Anterior cingulate cortex (tissue), 58 donors: ENCODE results near the gene DEGS2.
"Not testable (repeated sequence)": the region's sequence is repeated elsewhere in the genome, so short reads cannot be mapped to it uniquely, and the experiment has no call there.

Source experiments
- DNase-seq, 58 donors: peaks; one replicate each; lab custom pipeline; 2025; lab: John Stamatoyannopoulos, UW

DEGS2 gene

DNA sequence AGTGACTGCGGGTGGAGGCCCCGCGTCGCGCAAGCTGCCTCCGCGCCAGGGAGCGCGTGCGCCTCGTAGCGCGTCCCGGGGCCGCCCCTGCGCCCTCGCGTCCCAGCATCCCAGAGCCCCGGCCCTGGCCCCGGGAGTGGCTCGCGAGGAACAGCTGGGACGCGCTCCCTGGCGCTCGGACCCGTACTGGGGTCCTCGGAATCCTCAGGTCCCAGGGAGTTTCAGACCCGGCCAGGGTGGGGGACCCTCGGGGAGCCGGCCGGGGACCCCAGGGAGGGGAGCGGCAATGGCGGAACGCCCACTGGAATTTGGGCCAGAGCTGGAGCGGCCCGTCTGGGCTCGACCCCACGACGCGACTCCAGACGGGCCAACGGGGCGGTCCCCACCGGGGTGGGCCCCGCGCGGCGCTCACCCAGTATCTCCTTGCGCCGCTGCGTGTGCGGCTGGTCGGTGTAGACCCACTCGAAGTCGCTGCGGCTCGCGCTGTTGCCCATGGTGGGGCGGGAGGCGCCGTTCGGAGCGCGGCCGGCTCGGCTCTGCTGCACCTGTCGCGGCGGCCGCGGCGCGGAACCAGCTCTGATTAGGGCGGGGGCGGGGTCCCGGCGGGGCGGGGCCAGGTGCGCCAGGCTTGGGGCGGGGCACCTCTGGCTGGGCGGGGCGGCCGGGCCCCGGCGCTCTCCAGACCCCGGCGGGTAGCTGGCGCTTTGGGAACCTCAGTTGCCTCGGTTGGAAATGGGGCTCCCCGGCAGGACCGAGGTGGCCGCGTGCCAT is at the start of gene DEGS2:
Gene DEGS2, minus strand, starts transcription at position 552 of the 771 bp plus-strand sequence. Its CDS starts 58 bp downstream, at position 494.
- DNase-seq = no peak

DNA sequence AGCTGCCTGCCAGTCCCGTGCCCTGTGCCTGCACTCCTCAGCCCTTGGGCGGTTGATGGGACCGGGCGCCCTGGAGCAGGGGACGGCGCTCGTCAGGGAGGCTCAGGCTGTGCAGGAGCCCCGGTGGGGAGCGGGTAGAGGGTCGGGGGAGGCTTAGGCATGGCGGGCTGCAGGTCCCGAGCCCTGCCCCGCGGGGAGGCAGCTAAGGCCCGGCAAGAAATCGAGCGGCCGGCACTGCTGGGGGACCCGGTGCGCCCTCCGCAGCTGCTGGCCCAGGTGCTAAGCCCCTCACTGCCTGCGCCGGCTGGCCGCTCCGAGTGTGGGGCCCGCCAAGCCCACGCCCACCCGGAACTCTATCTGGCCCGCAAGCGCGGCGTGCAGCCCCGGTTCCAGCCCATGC is 48.7 kb upstream of the DEGS2 start:
- not testable (repeated sequence) for DNase-seq

DNA sequence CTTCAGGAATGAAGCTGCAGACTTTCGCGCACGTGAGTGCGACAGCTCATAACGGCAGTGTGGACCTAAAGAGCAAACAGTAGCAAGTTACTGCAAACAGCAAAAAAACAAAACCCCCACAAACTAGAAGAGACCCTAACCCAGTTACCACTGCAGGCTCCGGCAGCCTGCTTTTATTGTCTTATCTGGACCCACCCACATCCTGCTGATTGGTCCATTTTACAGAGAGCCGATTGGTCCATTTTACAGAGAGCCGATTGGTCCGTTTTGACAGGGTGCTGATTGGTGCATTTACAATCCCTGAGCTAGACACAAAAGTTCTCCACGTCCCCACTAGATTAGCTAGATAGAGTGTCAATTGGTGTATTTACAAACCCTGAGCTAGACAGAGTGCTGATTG is 48.1 kb upstream of the DEGS2 start:
- DNase-seq = not testable (repeated sequence)

DNA sequence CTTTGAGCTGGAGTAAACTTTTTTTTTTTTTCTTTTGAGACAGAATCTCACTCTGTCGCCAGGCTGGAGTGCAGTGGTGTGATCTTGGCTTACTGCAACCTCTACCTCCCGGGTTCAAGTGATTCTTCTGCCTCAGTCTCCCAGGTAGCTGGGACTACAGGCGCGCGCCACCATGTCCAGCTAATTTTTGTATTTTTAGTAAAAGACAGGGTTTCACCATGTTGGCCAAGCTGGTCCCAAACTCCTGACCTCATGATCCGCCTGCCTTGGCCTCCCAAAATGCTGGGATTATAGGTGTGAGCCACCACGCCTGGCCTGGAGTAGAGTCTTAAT is 45.4 kb upstream of the DEGS2 start:
- not testable (repeated sequence) for DNase-seq

DNA sequence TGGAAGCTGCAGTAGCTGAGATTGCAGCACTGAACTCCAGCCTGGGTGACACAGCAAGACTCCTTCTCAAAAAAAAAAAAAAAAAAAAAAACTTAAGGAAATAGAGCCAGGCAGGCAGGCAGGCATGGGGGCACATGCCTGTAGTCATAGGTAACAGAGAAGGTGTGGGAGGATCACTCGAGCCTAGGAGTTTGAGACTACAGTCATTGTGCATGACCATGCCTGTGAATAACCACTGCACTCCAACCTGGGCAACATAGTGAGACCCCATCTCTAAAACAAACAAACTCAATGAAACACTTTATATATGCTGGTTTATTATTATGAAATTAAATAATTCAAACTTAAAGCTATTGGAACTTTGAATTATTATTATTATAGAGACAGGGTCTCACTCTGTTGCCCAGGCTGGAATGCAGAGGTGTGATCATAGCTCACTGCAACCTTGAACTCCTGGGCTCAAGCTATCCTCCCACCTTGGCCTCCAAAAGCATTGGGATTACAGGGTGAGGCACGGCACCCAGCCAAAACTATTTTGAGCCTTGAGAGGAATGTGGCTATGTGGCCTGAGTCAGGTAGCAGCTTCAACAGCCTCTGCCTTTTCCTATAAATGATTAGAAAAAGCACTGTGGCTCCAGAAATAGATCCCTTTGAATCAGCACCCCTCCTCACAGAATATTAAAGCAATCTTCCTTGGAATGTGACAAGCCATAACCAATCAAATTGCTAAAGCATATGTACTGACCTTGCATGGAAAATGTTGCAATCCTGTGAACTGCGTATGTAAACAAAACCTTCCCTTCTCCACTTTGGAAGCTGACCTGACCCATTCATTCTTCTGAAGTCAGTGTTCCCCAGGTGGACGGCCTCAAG is 44.8 kb upstream of the DEGS2 start:
- DNase-seq = no peak

DNA sequence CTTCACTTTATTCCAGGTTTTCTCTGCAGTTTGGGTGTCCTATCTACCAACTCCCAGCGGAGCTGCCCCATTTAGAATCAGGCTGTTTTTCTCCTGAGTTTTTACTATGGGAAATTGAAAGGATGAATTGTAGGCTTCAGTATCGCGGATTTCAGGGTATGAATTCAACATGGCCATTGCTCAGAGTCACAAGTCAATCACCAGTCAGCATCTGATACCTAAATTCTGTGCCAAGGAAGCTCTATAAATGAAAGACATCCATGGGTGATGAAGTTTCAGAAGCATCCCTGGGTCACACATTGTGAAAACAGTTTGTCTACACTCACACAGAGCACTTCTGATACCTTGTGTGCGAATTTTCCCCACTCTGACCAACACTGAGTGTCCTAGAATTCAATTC is 43.7 kb upstream of the DEGS2 start:
- no peak for DNase-seq

DNA sequence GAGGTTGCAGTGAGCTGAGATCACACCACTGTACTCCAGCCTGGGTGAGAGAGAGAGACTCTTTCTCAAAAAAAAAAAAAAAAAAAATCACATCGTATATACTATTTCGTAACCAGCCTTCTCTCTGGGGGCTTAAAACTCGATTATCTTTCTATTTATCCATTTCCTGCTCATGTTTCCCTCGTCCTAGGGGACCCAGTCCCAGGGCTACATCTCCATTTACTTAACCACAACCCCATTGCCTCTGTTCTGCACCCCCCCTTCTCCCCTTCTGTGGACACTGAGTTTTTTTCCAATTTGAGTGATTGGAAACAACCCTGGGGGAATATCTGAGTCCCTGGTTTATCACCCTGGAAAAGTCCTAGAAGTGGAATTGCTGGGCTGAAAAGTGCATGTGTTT is 43.3 kb upstream of the DEGS2 start:
- no peak for DNase-seq

DNA sequence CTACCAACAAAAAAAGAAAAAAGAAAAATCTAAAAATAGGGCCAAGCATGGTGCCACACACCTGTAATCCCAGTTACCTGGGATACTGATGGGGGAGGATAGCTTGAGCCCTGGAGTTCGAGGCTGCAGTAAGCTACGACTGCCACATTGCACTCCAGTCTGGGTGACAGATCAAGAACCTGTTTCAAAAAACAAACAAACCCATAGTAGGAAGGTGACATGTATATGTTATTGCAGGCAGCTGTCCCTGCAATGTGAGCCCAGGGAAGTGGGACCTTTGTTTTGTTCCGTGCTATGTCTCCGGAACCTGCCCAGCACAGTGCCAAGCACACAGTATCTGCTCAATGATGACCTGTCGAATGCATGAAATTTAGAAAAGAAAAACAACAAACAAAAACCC is 42.3 kb upstream of the DEGS2 start:
- no peak for DNase-seq

DNA sequence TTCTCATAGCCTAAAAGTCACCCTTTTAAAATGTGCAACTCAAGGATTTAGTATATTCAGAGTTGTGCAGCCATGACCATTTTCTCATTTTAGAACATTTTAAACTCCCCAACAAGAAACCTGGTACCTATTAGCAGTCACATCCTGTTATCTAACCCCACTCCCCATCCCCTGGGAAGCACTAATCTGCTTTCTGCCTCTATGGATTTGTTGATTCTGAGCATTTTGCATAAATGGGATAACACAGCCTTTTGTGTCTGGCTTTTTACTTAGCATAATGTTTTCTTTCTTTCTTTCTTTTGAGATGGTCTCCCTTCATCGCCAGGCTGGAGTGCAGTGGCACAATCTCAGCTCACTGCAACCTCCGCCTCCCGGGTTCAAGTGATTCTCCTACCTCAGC is 40.9 kb upstream of the DEGS2 start:
- no peak for DNase-seq

DNA sequence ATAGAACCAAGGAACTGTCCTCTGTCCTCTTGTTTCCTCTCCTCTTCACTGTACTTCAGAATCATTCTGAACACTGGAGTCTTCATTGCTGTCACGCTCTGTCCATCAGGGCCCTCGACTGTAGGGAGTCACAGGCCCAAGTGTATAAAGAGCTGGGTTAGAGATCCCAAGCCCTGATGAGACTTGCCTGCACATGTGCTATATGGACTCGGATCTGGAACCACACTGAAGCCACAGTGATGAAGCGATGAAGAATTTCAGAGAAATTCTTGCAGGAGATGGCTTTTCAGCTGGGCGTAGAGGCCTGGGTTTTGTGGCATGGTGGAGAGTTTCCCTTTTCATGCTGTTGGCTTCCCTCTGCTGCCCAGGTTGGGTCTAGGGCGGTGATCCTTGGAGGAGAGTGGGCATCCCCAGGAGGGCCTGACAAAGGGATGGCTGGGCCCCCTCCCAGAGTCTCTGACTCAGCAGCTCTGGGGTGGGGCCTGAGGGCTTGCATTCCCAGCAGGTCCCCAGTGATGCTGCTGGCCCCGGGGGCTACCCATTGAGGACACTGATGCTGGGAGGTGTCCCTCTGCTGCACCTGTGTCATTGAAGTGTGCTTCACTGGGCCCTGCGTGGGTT is 39.9 kb upstream of the DEGS2 start:
- DNase-seq = no peak

DNA sequence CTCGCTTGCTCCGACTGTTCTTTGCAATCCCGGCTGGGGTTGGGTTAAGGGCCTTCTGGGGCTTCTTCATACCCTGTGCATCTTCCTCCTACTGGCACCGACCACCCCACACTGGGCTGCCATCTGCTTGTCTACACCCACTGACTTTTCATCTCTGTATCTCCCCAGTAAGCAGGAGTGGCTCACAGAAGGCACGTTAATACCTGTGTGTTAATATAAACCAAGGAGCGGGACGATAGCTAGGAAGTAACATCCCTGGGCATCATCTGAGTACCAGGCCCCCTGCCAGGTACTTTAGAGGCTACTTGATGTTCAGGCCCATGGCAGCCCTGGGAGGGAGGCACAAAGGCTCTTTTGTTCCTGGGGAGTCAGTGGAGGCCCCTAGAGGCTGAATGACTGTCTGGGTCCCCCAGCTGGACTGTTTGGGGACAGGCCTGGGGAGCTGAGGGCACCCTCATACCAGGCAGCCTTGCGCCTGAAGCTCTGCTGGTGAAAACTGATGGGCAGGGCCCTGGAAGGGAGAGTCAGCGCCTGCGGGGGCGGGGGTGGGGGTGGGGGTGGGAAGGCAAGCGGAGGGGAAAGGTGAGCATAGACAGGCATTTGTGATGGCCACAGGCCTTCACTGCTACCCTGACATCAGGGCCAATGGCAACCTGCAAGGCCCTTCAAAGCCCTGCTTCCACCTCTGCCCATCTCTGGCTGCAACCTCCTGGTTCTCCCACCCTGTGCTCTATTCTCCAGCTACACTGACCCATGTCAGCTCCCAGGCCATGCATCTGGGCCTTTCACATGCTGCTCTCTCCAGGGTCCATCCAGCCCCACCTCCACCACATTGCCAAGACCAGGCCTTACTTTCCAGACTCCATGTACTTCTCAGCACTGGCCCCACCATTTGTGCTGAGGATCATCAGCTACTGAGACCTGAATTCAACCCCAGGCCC is 34.2 kb upstream of the DEGS2 start:
- peak in 39 of 58 donors; percentile 8 to 71 (median 43) for DNase-seq

DNA sequence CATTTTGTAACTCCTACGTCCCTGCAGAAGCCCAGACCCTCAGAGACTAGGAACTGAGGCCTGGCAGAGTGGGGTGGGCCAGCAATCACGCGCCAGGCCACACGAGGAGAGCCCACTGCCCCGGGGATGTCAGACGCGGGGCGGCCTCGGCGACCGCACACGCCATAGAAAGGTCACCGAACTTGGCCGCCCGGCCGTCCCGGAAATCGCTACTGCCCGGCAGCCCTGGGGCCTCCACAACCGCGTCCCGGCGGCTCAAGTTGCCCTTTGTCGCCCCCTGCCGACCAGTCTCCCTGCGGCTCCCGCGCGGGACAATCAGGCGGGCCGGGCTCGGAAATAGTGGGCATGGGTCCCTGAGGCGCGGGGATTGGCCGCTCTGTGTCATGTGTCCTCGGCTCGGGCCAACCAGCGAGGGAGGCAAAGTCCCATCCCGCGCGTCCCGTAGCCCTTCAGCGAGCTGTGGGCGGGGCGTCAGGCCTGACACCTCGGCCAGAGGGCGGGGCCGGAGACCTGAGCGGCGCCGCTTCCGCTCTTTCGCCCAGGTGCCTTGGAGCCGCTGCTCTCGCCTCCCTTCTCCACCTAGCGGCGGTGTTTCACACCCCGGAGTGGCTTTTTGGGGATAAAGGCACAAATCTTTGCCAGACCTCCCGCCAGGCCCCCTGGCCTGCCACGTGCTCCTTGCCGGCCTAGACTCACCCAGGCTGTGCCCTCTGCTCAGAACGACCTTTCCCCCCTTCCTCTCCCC is 33.4 kb upstream of the DEGS2 start:
- peak; percentile 65 to 99 (median 97) for DNase-seq

DNA sequence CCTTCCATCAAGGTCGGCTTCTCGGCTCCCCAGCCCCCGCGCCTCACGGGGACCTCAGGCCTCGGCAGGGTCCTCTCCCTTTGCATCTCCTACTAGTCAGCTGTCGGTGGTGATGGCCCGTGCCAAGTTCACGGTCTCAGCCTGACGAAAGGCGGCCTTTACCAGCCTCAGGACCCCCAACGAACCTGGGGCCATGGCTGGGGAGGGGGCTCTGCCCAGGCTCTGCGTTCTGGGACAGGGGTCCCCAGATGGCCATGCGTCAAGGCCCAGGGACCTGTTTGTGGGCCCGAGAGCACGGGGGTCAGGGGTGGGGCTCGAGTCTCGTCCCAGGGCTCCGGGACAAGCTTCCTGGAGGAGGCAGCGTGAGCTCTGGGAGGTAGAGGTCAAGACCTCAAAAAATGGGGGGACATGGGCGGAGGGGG is 32.8 kb upstream of the DEGS2 start:
- peak in 7 of 58 donors; percentile 2 to 37 (median 31) for DNase-seq

DNA sequence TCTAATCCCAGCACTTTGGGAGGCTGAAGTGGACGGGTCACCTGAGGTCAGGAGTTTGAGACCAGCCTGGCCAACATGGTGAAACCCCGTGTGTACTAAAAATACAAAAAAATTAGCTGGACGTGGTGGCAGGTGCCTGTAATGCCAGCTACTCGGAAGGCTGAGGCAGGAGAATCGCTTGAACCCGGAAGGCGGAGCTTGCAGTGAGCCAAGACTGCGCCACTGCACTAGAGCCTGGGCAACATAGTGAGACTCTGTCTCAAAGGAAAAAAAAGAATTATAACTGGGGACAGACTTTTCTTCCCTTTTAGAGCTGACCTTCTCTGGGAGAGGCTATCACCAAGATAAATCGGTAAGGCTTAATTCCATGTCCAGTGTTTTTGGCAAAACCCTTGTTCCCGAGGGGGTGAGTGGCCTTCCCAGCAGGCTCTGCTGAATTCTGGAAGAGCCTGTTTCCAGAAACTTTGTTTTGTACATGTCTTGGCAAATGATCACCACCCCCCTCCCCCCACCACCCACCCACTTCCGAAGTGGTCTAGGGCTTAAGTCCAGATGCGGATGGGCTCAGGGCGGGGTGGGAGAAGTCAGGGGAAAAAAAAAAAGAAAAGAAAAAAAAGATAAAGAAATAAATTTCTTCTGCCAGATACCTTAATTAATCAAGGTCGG is 32.3 kb upstream of the DEGS2 start:
- no peak for DNase-seq

DNA sequence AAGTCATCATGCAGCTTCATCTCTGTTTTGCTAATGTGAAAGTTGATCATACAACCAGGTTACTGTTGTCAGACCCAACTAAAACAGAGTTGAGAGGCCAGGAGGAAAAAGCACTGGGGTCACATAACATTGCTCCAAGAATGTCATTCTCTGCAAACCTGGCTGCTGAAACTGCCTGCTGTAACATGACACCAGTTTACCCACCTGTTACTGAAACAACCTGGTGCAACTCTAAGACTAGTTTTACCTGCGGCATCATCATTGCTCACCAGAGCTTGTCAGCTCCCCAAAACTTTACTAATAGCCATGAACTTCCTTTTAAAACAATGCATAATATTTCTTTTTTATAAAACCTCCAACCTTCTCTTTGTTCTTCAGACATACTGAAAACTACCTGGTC is 30.7 kb upstream of the DEGS2 start:
- no peak for DNase-seq

DNA sequence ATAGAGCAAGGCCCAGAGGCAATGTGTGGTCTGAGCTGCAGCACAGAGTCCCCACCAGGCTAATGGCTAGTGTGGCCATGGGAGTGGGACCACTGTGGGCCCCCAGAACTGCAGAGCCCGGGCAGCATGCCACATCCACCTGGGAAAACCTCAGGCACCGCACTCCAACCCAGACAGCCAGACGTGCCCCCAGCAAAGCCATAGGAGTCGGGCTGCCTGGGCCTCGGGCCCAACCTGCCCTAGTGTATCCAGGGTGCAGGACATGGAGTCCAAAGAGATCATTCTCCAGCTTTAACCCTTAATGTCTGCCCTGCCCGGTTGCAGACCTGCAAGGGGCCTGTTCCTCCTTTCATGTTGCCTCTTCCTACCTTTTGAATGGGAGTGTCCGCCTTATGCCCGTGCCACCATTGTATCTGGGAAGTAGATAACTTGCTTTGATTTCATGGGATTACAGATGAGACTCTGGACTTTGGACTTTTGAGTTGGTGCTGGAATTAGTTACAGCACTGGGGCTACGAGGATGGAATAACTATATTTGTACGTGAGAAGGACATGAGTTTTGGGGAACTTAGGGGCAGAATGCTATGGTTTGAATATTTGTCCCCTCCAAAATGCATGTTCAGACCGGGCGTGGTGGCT is 29.1 kb upstream of the DEGS2 start:
- no peak for DNase-seq

DNA sequence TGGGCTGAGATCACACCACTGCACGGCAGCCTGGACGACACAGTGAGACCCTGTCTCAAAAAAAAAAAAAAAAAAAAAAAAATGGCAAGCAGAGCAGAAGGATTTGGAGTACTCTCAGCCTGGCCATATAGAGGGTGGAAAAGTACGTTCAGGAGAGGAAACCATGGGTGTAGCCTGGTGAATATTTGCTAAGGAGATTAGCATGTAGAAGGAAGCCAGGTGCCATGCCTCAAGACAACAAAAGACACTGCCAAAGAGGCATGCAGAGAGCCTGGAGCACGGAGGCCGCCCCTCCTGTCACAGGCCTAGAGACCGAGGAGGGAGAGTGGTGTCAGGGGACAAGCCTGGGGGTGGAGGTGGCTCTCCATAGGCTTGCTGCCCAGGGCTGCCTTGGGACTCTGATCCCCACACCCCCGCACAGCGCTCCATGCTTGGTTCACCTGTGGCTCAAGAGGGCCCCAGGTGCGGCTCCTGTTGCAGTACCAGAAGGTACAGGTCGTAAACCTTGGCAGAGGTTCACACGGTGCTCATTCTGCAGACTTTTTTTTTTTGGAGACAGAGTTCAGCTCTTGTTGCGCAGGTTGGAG is 27.9 kb upstream of the DEGS2 start:
- DNase-seq = no peak
